Prostate gland (tissue), 2 donors: ENCODE measurements around the gene MPC1L. TPM values are rescaled to one million over a fixed set of nuclear protein-coding genes. Genes with fewer than 3 reads are reported as not detected.

ENCODE experiments used
- DNase-seq: peaks from one replicate; pipeline ENCODE4 v3.0.0-alpha.2; 2019; ENCODE audit warnings: low spot score
- H3K27ac ChIP-seq, 2 donors: fragments of 200-600 bp; sonication (generic); 2 replicates each; pipeline ENCODE4 v1.5.1; 2017 to 2019
- H3K27me3 ChIP-seq: fragments of 200-600 bp; sonication (generic); replicated peaks from 2 replicates; pipeline ENCODE4 v1.5.1; 2019; ENCODE audit not compliant: insufficient read depth
- H3K36me3 ChIP-seq, 2 donors: fragments of 200-600 bp; sonication (generic); 1 replicate in 1 of 2; 2 replicates in 1 of 2; pipeline versions ENCODE4 v1.5.1 to v1.8.1; 2017 to 2019
- H3K4me1 ChIP-seq: fragments of 200-600 bp; sonication (generic); replicated peaks from 2 replicates; pipeline ENCODE4 v1.5.1; 2019
- H3K4me3 ChIP-seq, 2 donors: fragments of 200-600 bp; sonication (generic); 2 replicates each; pipeline ENCODE4 v1.5.1; 2017 to 2019
- H3K9me3 ChIP-seq: fragments of 200-600 bp; sonication (generic); 2 replicates; pipeline ENCODE4 v1.5.1; 2017
- POLR2A ChIP-seq: fragments of 450-650 bp; IDR thresholded peaks from one replicate; pipeline ENCODE4 v1.6.1; 2016; ENCODE audit warnings: antibody characterized with exemption, mild to moderate bottlenecking
- POLR2AphosphoS5 ChIP-seq: sonication (generic); formaldehyde crosslinking; IDR thresholded peaks from one replicate; pipeline ENCODE4 v1.6.1; 2017; ENCODE audit warnings: antibody characterized with exemption
- WGBS: methylation state at CpG from one replicate; pipeline ENCODE4 v1.1.5; 2018; 5-methylcytosine and 5-hydroxymethylcytosine counted together
- intact Hi-C: fragments of 100-400 bp; cut with DNase I; formaldehyde crosslinking; loops from one replicate; pipeline ENCODE4 v1.14.2; 2022
- total RNA-seq, 2 donors: library from RNA; depleted of rRNA; stranded (reverse); fragments of >200 nt; gene quantifications; one replicate each; pipeline ENCODE4 v1.1.0, GENCODE V29; 2016
- TF ChIP-seq, protein P1 (sequence below), 4 experiments: fragments of 200-600 bp in 2 of 4; fragments of 450-650 bp in 2 of 4; sonication (generic) in 2 of 4; IDR thresholded peaks; 1 replicate in 3 of 4; 2 replicates in 1 of 4; pipeline ENCODE4 v1.5.1; 2016 to 2019; ENCODE audit warnings: antibody characterized with exemption in 4 of 4, mild to moderate bottlenecking in 2 of 4, moderate library complexity in 2 of 4

The MPC1L gene
- total RNA-seq, 2 donors from 2014 or later, result 2.6 TPM; not detected in 1

DNA sequence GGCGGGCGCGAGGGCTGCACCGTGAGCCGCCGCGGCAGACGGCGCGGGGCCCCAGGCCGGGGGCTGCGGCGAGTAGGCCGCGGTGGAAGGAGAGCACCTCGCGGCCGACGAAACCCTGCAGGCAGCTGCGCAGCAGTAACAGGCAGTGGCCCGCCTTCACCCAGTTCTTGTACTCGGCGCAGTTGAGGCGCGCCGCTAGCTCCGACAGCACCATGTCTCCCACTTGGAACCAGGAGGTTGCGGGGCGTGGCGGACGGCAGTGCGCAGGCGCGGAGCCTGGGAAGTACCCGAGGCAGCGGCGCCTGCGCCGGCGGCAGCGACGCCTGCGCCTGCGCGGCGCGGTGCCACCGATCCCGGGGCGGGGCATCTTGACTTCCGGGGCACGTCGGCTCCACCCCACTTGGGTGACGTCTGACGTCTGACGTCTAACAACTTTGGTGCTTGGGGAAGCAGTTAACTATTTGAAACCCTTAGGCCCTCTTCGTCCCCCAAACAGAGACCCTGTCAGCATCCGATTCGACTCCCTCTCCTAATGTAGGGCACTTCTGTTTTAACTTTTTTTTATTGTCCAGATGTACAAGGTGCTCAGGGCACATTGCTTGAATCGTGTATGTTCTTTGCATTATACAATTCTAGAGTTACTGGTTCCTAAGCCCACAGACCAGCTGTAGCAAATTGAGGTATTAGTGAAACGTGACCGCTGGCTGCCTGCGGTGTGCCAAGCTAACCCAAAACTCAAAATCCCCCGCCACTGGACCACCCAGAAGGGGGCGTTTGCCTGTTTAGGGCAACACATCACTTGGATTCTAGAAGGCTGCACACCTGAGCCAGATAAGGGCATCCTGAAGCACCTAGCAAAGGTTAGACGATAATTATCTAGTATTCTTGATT, 24.3 kb downstream of the MPC1L start, which contains the start of gene CXorf38:
Gene CXorf38 (minus strand): TSS at position 255 of the 891 bp plus-strand sequence. CDS start 41 bp downstream, at position 214.
- Histone ChIP-seq H3K4me1 (no peaks in the 10 kb centered on the region), H3K27ac (peak within 1 kb of the TSS; percentile 80 to 81), H3K9me3 (no peaks in the 10 kb centered on the region), H3K36me3 (no peaks in the 10 kb centered on the region), H3K4me3 (peak within 1 kb of the TSS; percentile 64 to 69), H3K27me3 (no peaks in the 10 kb centered on the region)
- DNase-seq, result peak; percentile 81
- WGBS, result 4% methylated on average over 15 of the region's 66 CpGs
- intact Hi-C loops, result no loop called here
- TF ChIP-seq POLR2A, result peak; percentile 67
- TF ChIP-seq, protein P1, sequence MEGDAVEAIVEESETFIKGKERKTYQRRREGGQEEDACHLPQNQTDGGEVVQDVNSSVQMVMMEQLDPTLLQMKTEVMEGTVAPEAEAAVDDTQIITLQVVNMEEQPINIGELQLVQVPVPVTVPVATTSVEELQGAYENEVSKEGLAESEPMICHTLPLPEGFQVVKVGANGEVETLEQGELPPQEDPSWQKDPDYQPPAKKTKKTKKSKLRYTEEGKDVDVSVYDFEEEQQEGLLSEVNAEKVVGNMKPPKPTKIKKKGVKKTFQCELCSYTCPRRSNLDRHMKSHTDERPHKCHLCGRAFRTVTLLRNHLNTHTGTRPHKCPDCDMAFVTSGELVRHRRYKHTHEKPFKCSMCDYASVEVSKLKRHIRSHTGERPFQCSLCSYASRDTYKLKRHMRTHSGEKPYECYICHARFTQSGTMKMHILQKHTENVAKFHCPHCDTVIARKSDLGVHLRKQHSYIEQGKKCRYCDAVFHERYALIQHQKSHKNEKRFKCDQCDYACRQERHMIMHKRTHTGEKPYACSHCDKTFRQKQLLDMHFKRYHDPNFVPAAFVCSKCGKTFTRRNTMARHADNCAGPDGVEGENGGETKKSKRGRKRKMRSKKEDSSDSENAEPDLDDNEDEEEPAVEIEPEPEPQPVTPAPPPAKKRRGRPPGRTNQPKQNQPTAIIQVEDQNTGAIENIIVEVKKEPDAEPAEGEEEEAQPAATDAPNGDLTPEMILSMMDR (IDR thresholded peaks at IDR 0.05), result no peak
- peak; percentile 52 for TF ChIP-seq POLR2AphosphoS5

DNA sequence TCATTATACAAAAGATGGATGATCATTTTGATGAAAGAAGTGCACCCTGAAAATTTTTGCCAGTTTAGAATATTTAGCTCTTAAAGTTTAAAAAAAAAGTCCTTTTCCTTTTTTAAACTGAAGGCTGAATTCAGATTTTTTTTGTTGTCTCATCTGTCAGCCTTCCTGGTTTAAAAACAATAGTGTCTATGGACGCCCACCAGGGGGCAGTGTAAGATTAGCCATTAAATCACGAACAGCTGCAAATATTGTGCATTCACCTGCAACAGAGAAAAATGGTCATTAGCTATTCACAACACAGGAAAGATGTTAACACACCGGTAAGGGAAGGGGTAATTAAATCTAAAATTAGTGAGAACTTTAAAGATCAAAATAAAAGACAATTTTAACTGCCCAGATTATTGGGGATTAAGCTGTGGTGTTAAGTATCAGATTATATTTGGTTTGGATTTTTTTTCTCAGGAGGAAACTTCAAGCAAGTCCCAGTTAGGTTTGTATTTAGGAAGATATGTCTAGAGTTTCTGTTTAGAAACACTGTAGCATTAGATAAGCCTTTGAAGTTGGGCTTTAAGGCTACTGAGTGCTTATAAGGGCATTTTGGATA, 28.5 kb downstream of the MPC1L start:
- no peaks in the 10 kb centered on the region for H3K4me1 ChIP-seq
- H3K9me3 ChIP-seq, result no peaks in the 10 kb centered on the region
- TF ChIP-seq POLR2A (no peak), POLR2AphosphoS5 (peak; percentile 24)
- TF ChIP-seq, protein P1 (IDR thresholded peaks at IDR 0.05), result peak; percentile 43 to 78 (median 73)
- intact Hi-C loops, result loop anchor here (2.0 to 5.0 kb wide), 3 partner anchors 143 to 601 kb away; no protein-coding TSS in a partner anchor
- H3K36me3 ChIP-seq, result no peaks in the 10 kb centered on the region
- H3K27ac ChIP-seq, result no peak overlapping the region
- no peaks in the 10 kb centered on the region for H3K27me3 ChIP-seq
- no peak overlapping the region for H3K4me3 ChIP-seq
- WGBS, result 0% methylated on average over 3 of the region's 3 CpGs
- peak; percentile 42 for DNase-seq

DNA sequence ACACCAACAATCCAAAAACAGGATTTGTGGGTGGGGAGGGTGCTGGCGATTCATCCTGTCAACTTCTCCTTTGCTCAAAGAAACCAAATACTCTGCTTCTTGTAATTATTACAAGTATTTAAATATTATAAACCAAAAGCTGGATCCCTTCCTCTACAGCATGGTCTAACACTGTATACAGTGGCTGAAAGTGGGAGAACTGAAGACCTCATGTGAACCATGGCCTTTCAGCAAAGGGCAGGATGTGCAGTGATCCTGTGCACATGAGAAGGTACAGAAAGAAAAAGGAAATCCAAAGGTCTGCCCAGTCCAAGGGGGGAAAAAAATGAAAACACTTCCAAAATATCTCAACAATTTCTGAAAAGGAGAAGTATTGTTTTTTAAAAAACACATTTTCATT, 29.4 kb downstream of the MPC1L start:
- Histone ChIP-seq H3K27ac (no peak overlapping the region), H3K27me3 (no peaks in the 10 kb centered on the region), H3K36me3 (no peaks in the 10 kb centered on the region), H3K4me3 (no peak overlapping the region), H3K9me3 (no peaks in the 10 kb centered on the region), H3K4me1 (no peaks in the 10 kb centered on the region)
- WGBS, result 71% methylated on average over 1 of the region's 1 CpG
- intact Hi-C loops, result loop anchor here (2.0 to 5.0 kb wide), 3 partner anchors 142 to 600 kb away; no protein-coding TSS in a partner anchor
- no peak for DNase-seq
- no peak for TF ChIP-seq POLR2A
- no peak for TF ChIP-seq POLR2AphosphoS5
- TF ChIP-seq, protein P1 (IDR thresholded peaks at IDR 0.05), result no peak

DNA sequence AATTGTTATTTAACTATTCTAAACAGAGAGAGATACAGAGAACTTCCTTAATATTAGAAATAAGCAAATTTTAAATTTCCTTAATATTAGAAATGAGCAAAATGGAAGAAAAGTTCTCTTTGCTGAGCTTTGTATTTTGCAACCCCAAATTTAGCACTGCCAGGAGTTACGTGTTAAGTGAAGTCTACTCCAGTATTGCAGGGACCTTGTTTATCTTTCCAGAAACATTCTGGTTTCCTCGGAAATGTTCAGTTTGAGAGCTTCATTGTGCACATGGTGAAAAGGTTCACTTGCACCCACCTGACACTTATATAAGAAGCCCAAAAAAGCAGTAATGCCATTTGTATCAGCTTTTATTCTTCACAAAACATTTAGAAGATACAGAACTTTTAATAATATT, 30.3 kb downstream of the MPC1L start:
- Histone ChIP-seq H3K27ac (no peak overlapping the region), H3K4me1 (no peaks in the 10 kb centered on the region), H3K9me3 (no peaks in the 10 kb centered on the region), H3K36me3 (no peaks in the 10 kb centered on the region), H3K27me3 (no peaks in the 10 kb centered on the region), H3K4me3 (no peak overlapping the region)
- 68% methylated on average over 2 of the region's 2 CpGs for WGBS
- DNase-seq, result no peak
- TF ChIP-seq, protein P1 (IDR thresholded peaks at IDR 0.05), result no peak
- TF ChIP-seq POLR2AphosphoS5 (no peak), POLR2A (no peak)
- intact Hi-C loops, result loop anchor here (2.0 to 5.0 kb wide), 3 partner anchors 141 to 599 kb away; no protein-coding TSS in a partner anchor
